CD4-positive, alpha-beta T cell treated with Interleukin-15 for 1 hour (primary cell): ENCODE data around the gene PYGO2.
A peak's percentile ranks its signal among the peaks of the same experiment; 100 is the strongest.

Source experiments
- DNase-seq: peaks from one replicate; pipeline ENCODE4 v3.0.0-alpha.2; 2020

The PYGO2 gene

DNA sequence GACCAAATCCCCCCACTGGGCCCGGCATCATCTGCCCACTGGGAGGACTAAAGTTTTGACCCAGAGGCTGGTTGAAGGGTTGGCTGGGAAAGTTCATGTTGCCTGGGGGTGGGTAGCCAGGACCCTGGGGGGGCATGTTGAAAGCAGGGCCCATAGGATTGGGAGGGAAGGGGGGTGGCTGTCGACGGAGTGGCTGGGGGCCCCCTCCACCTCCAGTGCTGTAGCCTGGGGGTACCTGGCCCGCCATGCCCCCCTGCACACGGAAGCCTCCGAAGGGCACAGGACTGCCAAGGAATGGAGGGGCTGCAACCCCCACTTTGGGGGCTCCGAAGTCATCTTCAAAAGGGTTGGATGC lies 2.2 kb downstream of the PYGO2 start:
- DNase-seq, result no peak

- DNase-seq, result no peak
Measured at GRCh38 chr1:154958681-154959425, 2.7 kb downstream of the PYGO2 start.

- no peak for DNase-seq
Measured at GRCh38 chr1:154958036-154958435, 3.5 kb downstream of the PYGO2 start.

DNA sequence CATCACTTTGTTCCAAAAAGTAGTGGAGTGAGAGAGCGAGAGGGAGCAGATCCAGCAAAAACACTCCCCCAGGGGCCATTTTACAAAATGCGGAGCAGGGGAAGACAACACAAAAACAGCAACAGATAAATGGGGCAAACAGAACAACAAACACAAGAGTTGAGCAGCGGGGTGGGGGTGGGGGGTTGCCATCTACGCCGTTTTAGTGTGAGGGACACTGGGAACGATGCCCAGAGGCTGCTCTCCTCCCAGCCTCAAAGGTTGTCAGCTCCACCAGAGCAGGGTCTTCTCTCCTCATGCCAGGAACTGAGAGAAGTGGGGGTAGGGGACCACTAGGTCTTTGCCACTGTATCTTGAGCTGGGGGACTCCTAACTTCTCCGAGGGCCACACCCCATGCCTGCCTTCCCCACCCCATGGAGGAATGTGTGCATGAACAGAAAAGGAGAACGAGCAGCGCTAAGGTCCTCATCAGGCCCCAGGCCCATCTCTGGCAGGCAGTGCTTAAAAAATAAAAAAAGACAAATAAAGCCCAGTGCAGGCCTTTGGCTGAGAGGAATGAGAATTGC lies 4.4 kb downstream of the PYGO2 start:
- no peak for DNase-seq

GRCh38 chr1:154956544-154956941 lies 5.0 kb downstream of the PYGO2 start:
- no peak for DNase-seq

- DNase-seq, result peak; percentile 92
Measured at GRCh38 chr1:154955718-154956543, 5.7 kb downstream of the PYGO2 start, which contains the start of gene PBXIP1. TSS of gene PBXIP1 (minus strand) at chr1:154956099. CDS start at chr1:154953721, 2,378 bp downstream.

- DNase-seq, result peak; percentile 98
Measured at GRCh38 chr1:154955039-154955717, 6.4 kb downstream of the PYGO2 start.

DNA sequence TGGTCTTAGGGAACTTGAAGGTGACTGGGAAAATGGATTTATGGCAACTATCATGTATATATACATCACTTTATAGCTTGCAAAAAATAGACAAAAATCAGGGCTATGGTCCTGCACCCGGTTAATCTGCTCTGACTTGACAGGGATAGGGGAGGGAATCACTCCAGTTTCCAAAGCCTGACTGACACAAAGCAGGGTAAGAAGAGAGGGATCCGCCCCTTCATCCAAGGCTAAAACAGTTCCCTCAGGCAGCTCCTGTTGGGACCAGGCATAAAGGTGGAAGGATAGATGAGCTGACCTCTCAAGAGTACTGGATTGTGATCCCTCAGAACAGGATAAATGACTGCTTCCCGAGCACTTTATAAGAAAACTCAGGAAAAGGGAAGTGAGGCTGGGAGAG lies 7.0 kb downstream of the PYGO2 start:
- no peak for DNase-seq

DNA sequence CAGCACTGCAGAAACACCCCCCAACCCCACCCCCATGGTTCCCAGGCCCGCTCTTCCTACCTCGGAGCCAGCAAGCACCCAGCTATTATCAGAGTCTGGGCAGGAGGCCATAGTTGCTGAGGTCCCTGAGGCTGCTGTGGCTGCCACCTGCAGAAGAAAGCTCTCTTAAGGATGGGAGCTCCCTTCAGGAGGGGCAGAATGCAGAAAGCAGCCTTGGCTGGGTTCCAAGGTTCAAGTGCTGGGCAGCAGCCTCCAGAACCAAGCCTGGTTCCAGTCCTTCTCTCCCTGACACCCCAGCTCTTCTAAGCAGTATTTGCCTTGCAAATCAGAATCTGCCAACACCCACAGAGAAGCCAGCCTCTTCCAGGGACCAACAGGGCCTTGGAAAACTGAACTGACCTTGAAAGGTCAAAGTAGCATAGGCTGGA lies 8.0 kb downstream of the PYGO2 start:
- no peak for DNase-seq

DNA sequence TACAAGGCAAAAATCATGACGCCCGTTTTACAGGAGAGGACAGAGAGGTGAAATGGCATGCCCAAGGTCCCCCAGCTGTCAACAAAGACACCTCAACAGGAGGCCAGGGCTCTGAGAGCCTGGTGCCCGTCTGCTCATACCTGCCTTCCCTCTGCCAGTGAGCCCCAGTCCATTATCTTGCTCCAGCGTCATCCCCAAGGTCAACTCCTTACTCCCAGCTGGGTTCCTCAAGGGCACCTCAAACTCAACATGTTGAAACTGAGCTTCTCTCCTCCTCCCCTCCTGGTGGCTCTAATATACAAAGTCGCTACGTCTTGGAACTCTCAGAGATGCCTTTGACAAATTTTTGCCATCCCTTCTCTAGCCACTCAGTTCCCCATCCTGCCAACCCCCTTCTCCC lies 8.9 kb downstream of the PYGO2 start:
- DNase-seq, result no peak

DNA sequence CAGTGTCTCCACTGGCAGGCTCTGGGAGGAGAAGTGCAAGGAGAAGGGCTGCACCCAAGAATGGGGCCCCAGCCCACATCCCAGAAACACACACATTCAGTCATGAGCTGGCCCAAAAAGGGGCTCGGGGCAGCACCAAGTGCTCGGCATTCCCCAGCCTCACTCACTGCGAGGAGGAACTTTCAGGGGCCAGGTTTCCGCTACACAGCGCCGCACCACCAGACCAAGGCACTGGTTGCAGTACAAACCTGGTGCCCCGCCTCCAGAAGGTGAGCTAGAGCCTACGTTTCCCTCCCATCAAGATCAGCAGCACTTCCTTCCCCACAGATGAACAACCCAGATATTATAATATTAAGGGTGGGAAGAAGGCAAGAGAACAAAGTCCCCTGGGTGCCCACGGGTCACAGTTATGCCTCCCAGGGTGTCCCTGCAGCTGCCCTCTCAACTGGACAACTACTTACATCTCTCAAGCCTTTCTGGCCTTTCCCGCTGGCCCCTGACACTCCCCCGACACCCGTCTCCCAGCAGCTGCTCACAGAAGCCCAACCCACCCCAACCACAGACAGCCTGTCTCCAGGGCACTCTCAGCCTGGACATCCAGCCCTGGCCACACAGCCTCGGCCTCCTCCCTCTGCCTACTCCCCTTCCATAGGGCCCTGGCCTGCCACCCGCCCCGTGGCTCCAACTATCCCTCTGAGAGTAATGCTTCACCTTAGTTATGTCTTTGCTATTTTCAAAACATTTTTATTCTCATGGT lies 9.5 kb downstream of the PYGO2 start:
- DNase-seq, result peak; percentile 72

DNA sequence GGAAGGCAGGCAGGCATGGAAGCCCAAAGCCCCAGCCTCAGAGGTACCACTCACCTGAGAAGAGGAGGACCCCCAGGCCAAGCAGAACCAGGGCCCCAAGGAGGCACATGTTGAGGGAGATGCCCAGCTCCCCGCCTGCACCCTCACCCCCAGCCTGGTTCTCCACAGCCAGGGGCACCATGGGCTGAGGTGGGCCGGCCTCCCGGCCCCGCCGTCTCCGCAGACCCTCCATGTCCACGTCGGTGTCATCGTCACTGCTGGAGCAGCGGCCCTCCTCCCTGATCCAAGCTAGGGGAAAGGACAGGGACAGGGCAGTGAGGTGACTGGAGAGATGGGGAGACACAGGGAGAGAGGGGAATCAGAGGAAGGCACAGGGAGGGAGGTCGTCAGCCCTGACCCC lies 13.5 kb downstream of the PYGO2 start:
- DNase-seq, result no peak

- no peak for DNase-seq
Measured at GRCh38 chr1:154945962-154946850, 15.4 kb downstream of the PYGO2 start.

DNA sequence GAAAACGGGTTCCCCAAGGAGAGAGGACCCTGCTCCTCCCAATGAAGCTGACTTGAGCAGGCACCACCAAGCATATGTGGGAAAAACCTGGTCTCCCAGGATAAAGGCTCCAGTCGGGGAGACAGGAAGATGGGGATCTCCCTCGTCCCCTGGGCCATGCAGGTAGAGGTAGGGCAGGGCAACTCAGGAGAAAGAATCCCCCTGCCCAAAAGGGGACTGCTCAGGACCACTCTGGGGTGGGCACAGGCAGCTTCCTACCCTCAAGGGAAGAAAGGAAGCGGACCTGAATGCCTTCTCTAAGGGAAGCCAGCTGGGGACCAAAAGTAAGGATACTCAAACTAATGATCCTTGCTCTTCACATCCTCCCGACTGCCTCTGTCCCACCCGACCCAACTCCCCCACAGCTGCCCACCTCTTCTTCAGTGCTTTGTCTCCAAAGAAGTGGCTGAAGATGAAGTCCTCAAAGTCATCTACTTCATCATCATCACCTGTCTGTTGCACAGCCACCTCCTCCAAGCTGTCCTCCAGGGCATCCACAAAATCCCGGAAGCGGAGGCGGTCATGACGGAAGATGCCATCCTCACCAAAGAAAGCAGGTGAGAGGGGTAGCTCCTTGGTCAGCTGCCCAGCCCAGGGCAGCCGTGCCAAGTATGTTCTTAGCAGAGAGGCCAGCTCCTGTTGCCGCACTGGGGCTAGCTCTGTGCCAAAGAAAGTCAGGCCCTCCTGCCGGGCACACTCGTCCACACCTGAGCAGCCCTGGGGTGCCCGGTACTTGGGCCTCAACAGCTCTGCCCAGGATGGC lies 16.2 kb downstream of the PYGO2 start:
- no peak for DNase-seq

GRCh38 chr1:154944401-154945159 lies 17.0 kb downstream of the PYGO2 start:
- DNase-seq, result no peak

GRCh38 chr1:154943649-154944400 lies 17.8 kb downstream of the PYGO2 start:
- DNase-seq, result no peak

DNA sequence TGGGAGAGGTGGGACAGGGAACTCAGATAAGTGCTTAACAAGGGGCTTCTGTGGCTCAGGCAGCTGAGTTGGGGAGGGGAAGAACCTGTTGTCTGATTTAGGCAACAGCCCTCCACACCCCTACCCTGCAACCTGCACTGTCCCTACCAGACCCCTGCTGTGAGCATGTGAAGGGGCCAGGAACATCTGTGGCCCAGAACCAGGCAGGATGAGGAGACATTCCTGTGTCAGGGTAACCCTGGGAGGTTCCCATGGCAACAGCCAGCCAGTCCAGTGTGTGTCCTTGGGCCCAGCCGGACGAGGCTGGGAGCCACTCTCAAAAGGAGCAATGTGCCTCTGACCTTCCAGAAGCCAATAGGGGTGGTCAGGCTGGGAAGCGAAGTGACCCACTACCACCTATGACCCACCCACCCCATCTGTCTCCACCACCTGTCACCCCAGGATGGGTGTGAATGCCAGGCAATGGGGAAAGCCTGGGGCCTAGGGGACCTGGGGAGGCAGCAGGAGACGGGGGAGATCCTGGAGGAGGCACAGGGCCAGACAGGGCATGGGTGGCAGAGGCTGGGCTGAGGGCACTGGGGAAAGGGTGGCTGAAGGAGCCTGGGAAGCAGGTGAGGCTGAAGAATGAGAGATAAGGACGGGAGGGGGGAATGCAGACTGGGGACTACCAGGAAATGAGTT lies 20.1 kb downstream of the PYGO2 start:
- DNase-seq, result no peak

- DNase-seq, result no peak
Measured at GRCh38 chr1:154940651-154941194, 20.9 kb downstream of the PYGO2 start.
